Rectal smooth muscle tissue (tissue), 1 donor: Measurements from ENCODE around the gene CUL4A.
"Not testable (repeated sequence)": the region's sequence is repeated elsewhere in the genome, so short reads cannot be mapped to it uniquely, and the experiment has no call there.

Source experiments
- H3K27ac ChIP-seq: one replicate; pipeline ENCODE4 v1.7.0; 2013; ENCODE audit warnings: low read depth, low read length, inconsistent platforms
- H3K27me3 ChIP-seq: one replicate; pipeline ENCODE4 v1.7.0; 2013; ENCODE audit warnings: low read length; ENCODE audit not compliant: control insufficient read depth, insufficient read depth
- H3K36me3 ChIP-seq: one replicate; pipeline ENCODE4 v1.7.0; 2013; ENCODE audit warnings: low read length; ENCODE audit not compliant: control insufficient read depth, insufficient read depth
- H3K4me1 ChIP-seq: one replicate; pipeline ENCODE4 v1.7.0; 2013; ENCODE audit warnings: low read length; ENCODE audit not compliant: control insufficient read depth, insufficient read depth
- H3K4me3 ChIP-seq: one replicate; pipeline ENCODE4 v1.7.0; 2013; ENCODE audit warnings: low read length
- H3K9ac ChIP-seq: one replicate; pipeline ENCODE4 v1.7.0; 2013; ENCODE audit warnings: low read length

CUL4A gene

GRCh38 chr13:113209336-113209758 lies at the start of gene CUL4A:
Gene CUL4A (plus strand): TSS chr13:113209613. CDS start chr13:113209628, 15 bp downstream.
- no peaks in the 10 kb centered on the region for H3K27me3 ChIP-seq
- H3K4me3 ChIP-seq: peak within 1 kb of the TSS; percentile 97
- H3K4me1 ChIP-seq: peaks cover 20% of the 10 kb centered on the region
- peak within 1 kb of the TSS; percentile 97 for H3K27ac ChIP-seq
- H3K36me3 ChIP-seq: peaks cover 5% of the 10 kb centered on the region
- peak within 1 kb of the TSS; percentile 86 for H3K9ac ChIP-seq

- Histone ChIP-seq H3K27ac (no peak overlapping the region), H3K27me3 (peaks cover 4% of the 10 kb centered on the region), H3K4me1 (no peaks in the 10 kb centered on the region), H3K9ac (no peak overlapping the region), H3K36me3 (no peaks in the 10 kb centered on the region), H3K4me3 (no peak overlapping the region)
Measured at GRCh38 chr13:113159701-113160100, 49.7 kb upstream of the CUL4A start.

GRCh38 chr13:113160983-113161382 lies 48.4 kb upstream of the CUL4A start:
- H3K27ac ChIP-seq: no peak overlapping the region
- H3K4me1 ChIP-seq: no peaks in the 10 kb centered on the region
- peaks cover 4% of the 10 kb centered on the region for H3K27me3 ChIP-seq
- H3K4me3 ChIP-seq: no peak overlapping the region
- H3K36me3 ChIP-seq: no peaks in the 10 kb centered on the region
- H3K9ac ChIP-seq: no peak overlapping the region

- Histone ChIP-seq H3K36me3 (no peaks in the 10 kb centered on the region), H3K27ac (no peak overlapping the region), H3K9ac (no peak overlapping the region), H3K27me3 (peaks cover 4% of the 10 kb centered on the region), H3K4me3 (no peak overlapping the region), H3K4me1 (no peaks in the 10 kb centered on the region)
Measured at GRCh38 chr13:113161433-113161832, 48.0 kb upstream of the CUL4A start.

- not testable (repeated sequence) for H3K9ac ChIP-seq, H3K36me3 ChIP-seq, H3K27ac ChIP-seq, H3K27me3 ChIP-seq, H3K4me1 ChIP-seq, H3K4me3 ChIP-seq
Measured at GRCh38 chr13:113161975-113162374, 47.4 kb upstream of the CUL4A start.

- peaks cover 4% of the 10 kb centered on the region for H3K27me3 ChIP-seq
- no peaks in the 10 kb centered on the region for H3K4me1 ChIP-seq
- no peak overlapping the region for H3K27ac ChIP-seq
Measured at GRCh38 chr13:113162783-113163685, 46.4 kb upstream of the CUL4A start.

GRCh38 chr13:113164492-113164891 lies 44.9 kb upstream of the CUL4A start:
- no peak overlapping the region for H3K27ac ChIP-seq
- H3K36me3 ChIP-seq: no peaks in the 10 kb centered on the region
- H3K27me3 ChIP-seq: peaks cover 4% of the 10 kb centered on the region
- H3K4me1 ChIP-seq: no peaks in the 10 kb centered on the region
- no peak overlapping the region for H3K9ac ChIP-seq
- no peak overlapping the region for H3K4me3 ChIP-seq

More at GRCh38 chr13:113162783-113163685, 46.4 kb upstream of the CUL4A start:
- no peaks in the 10 kb centered on the region for H3K36me3 ChIP-seq
- no peak overlapping the region for H3K4me3 ChIP-seq
- H3K9ac ChIP-seq: no peak overlapping the region

- Histone ChIP-seq H3K27ac (no peak overlapping the region), H3K4me1 (no peaks in the 10 kb centered on the region), H3K27me3 (peaks cover 4% of the 10 kb centered on the region), H3K36me3 (peaks cover 1% of the 10 kb centered on the region), H3K9ac (no peak overlapping the region), H3K4me3 (no peak overlapping the region)
Measured at GRCh38 chr13:113166266-113166665, 43.1 kb upstream of the CUL4A start.

- peaks cover 3% of the 10 kb centered on the region for H3K36me3 ChIP-seq
- H3K4me3 ChIP-seq: no peak overlapping the region
- no peak overlapping the region for H3K9ac ChIP-seq
- peaks cover 4% of the 10 kb centered on the region for H3K27me3 ChIP-seq
- no peaks in the 10 kb centered on the region for H3K4me1 ChIP-seq
- H3K27ac ChIP-seq: no peak overlapping the region
Measured at GRCh38 chr13:113166681-113167080, 42.7 kb upstream of the CUL4A start.

- no peak overlapping the region for H3K9ac ChIP-seq
- H3K4me3 ChIP-seq: no peak overlapping the region
- H3K4me1 ChIP-seq: no peaks in the 10 kb centered on the region
- H3K27me3 ChIP-seq: peaks cover 4% of the 10 kb centered on the region
- H3K36me3 ChIP-seq: peaks cover 3% of the 10 kb centered on the region
- no peak overlapping the region for H3K27ac ChIP-seq
Measured at GRCh38 chr13:113167155-113167554, 42.3 kb upstream of the CUL4A start.

- Histone ChIP-seq H3K9ac (no peak overlapping the region), H3K4me1 (no peaks in the 10 kb centered on the region), H3K27ac (no peak overlapping the region), H3K36me3 (peaks cover 3% of the 10 kb centered on the region), H3K4me3 (no peak overlapping the region), H3K27me3 (peaks cover 4% of the 10 kb centered on the region)
Measured at GRCh38 chr13:113167575-113167974, 41.8 kb upstream of the CUL4A start.

GRCh38 chr13:113168211-113168610 lies 41.2 kb upstream of the CUL4A start:
- Histone ChIP-seq H3K4me1 (no peaks in the 10 kb centered on the region), H3K36me3 (peaks cover 3% of the 10 kb centered on the region), H3K27ac (no peak overlapping the region), H3K9ac (no peak overlapping the region), H3K4me3 (no peak overlapping the region), H3K27me3 (peaks cover 4% of the 10 kb centered on the region)
